Natural killer cell (primary cell): ENCODE data around the gene CACNA1B. TPM values are rescaled to one million over a fixed set of nuclear protein-coding genes. Genes with fewer than 3 reads are reported as not detected.

ENCODE experiments used
- ATAC-seq, 3 donors: fragments of 150-1000 bp in 2 of 3; fragments of 200-7000 bp in 1 of 3; cut with Tn5 transposase; 1 replicate in 1 of 3; 2 replicates in 2 of 3; pipeline ENCODE4 v1.10.0; 2021; ENCODE audit warnings: mild to moderate bottlenecking in 2 of 3, moderate library complexity in 2 of 3
- DNase-seq, 2 donors: peaks; one replicate each; pipeline versions ENCODE4 v3.0.0 to v3.0.0-alpha.2; 2013 to 2021; ENCODE audit warnings: mixed read lengths in 1 of 2
- H3K27ac ChIP-seq: one replicate; pipeline ENCODE4 v1.5.1; 2013; ENCODE audit warnings: mild to moderate bottlenecking, low read length
- H3K27me3 ChIP-seq: one replicate; pipeline ENCODE4 v1.6.1; 2013; ENCODE audit warnings: low read length; ENCODE audit not compliant: control insufficient read depth, insufficient read depth
- H3K36me3 ChIP-seq: one replicate; pipeline ENCODE4 v1.6.1; 2013; ENCODE audit warnings: low read length; ENCODE audit not compliant: control insufficient read depth, insufficient read depth
- H3K4me1 ChIP-seq: one replicate; pipeline ENCODE4 v1.6.1; 2013; ENCODE audit warnings: low read length; ENCODE audit not compliant: control insufficient read depth, insufficient read depth
- H3K4me3 ChIP-seq: one replicate; pipeline ENCODE4 v1.5.1; 2013; ENCODE audit warnings: low read length
- H3K9me3 ChIP-seq: one replicate; pipeline ENCODE4 v1.6.1; 2013; ENCODE audit warnings: low read length; ENCODE audit not compliant: control insufficient read depth, insufficient read depth
- H3K27ac Mint-ChIP-seq, 2 donors: one replicate each; pipeline ENCODE4 v1.8.0; 2022; ENCODE audit warnings: mild to moderate bottlenecking in 2 of 2, mixed read lengths in 2 of 2, moderate library complexity in 1 of 2
- H3K27me3 Mint-ChIP-seq, 2 donors: one replicate each; pipeline ENCODE4 v1.8.0; 2022; ENCODE audit warnings: low read depth in 2 of 2, mixed read lengths in 2 of 2
- H3K36me3 Mint-ChIP-seq: one replicate; pipeline ENCODE4 v1.8.0; 2022; ENCODE audit warnings: mixed read lengths
- H3K4me1 Mint-ChIP-seq, 2 donors: one replicate each; pipeline ENCODE4 v1.8.0; 2022; ENCODE audit warnings: mixed read lengths in 2 of 2
- H3K4me3 Mint-ChIP-seq: one replicate; pipeline ENCODE4 v1.8.0; 2022; ENCODE audit warnings: mild to moderate bottlenecking, moderate library complexity, mixed read lengths
- H3K9me3 Mint-ChIP-seq, 2 donors: one replicate each; pipeline ENCODE4 v1.8.0; 2022; ENCODE audit warnings: mixed read lengths in 2 of 2
- CTCF ChIP-seq: fragments of 200-600 bp; IDR thresholded peaks from one replicate; pipeline ENCODE4 v1.8.0; 2022; ENCODE audit warnings: antibody characterized with exemption
- WGBS: methylation state at CpG from one replicate; pipeline ENCODE4 v1.1.7; 2013; ENCODE audit warnings: missing lambda C conversion rate; ENCODE audit not compliant: insufficient coverage; 5-methylcytosine and 5-hydroxymethylcytosine counted together
- intact Hi-C: fragments of 100-400 bp; cut with micrococcal nuclease; formaldehyde crosslinking; loops from one replicate; pipeline ENCODE4 v1.14.2; 2022
- total RNA-seq, 4 donors: library from RNA; stranded (reverse); fragments of 120-200 nt in 1 of 4; gene quantifications; one replicate each; pipeline versions ENCODE4 v1.2.3 to v1.2.4, GENCODE V29; 2013 to 2022

CACNA1B gene
- total RNA-seq, 3 donors from 2014 or later (not counting 1 experiment from before 2014, with no cell fraction given), result 0.07 TPM; not detected in 2

GRCh38 chr9:137917116-137917515 lies 39.5 kb downstream of the CACNA1B start:
- 87% methylated on average over 8 of the region's 8 CpGs for WGBS
- Histone ChIP-seq H3K27me3 (no peaks in the 10 kb centered on the region), H3K4me1 (no peaks in the 10 kb centered on the region), H3K4me3 (no peak overlapping the region), H3K27ac (no peak overlapping the region), H3K9me3 (no peaks in the 10 kb centered on the region), H3K36me3 (no peaks in the 10 kb centered on the region)
- peaks cover 0 to 19% of the 10 kb centered on the region in 2 donors for H3K27me3 Mint-ChIP-seq
- no peak overlapping the region for H3K27ac Mint-ChIP-seq
- DNase-seq (no peak), ATAC-seq (no peak)
- no peaks in the 10 kb centered on the region for H3K36me3 Mint-ChIP-seq
- no peaks in the 10 kb centered on the region for H3K4me1 Mint-ChIP-seq
- H3K4me3 Mint-ChIP-seq, result no peak overlapping the region
- intact Hi-C loops, result no loop called here
- no peak for TF ChIP-seq CTCF
- no peaks in the 10 kb centered on the region for H3K9me3 Mint-ChIP-seq

- peaks cover 0 to 18% of the 10 kb centered on the region in 2 donors for H3K27me3 Mint-ChIP-seq
- 87% methylated on average over 13 of the region's 13 CpGs for WGBS
These were observed 40.2 kb downstream of the CACNA1B start for GRCh38 chr9:137917795-137918194.

GRCh38 chr9:137918331-137919094 lies 40.9 kb downstream of the CACNA1B start:
- DNase-seq (no peak), ATAC-seq (no peak)
- H3K27me3 ChIP-seq, result no peaks in the 10 kb centered on the region
- no peak overlapping the region for H3K27ac ChIP-seq
- H3K27me3 Mint-ChIP-seq, result peaks cover 0 to 18% of the 10 kb centered on the region in 2 donors
- H3K36me3 Mint-ChIP-seq, result no peaks in the 10 kb centered on the region
- no peak for TF ChIP-seq CTCF
- no peak overlapping the region for H3K27ac Mint-ChIP-seq
- H3K4me1 Mint-ChIP-seq, result no peaks in the 10 kb centered on the region
- 71% methylated on average over 9 of the region's 9 CpGs for WGBS
- H3K4me3 ChIP-seq, result no peak overlapping the region
- intact Hi-C loops, result no loop called here
- H3K9me3 Mint-ChIP-seq, result no peaks in the 10 kb centered on the region
- H3K9me3 ChIP-seq, result no peaks in the 10 kb centered on the region
- no peaks in the 10 kb centered on the region for H3K4me1 ChIP-seq
- no peaks in the 10 kb centered on the region for H3K36me3 ChIP-seq
- H3K4me3 Mint-ChIP-seq, result no peak overlapping the region

More at GRCh38 chr9:137917795-137918194, 40.2 kb downstream of the CACNA1B start:
- Mint-ChIP-seq H3K4me1 (no peaks in the 10 kb centered on the region), H3K36me3 (no peaks in the 10 kb centered on the region), H3K4me3 (no peak overlapping the region), H3K9me3 (no peaks in the 10 kb centered on the region), H3K27ac (no peak overlapping the region)
- no peaks in the 10 kb centered on the region for H3K9me3 ChIP-seq
- H3K4me3 ChIP-seq, result no peak overlapping the region
- H3K4me1 ChIP-seq, result no peaks in the 10 kb centered on the region
- no peak for TF ChIP-seq CTCF
- ATAC-seq, result no peak
- intact Hi-C loops, result no loop called here
- DNase-seq, result no peak
- H3K27ac ChIP-seq, result no peak overlapping the region
- H3K36me3 ChIP-seq, result no peaks in the 10 kb centered on the region
- H3K27me3 ChIP-seq, result no peaks in the 10 kb centered on the region

GRCh38 chr9:137919095-137919465 lies 41.5 kb downstream of the CACNA1B start:
- Mint-ChIP-seq H3K36me3 (no peaks in the 10 kb centered on the region), H3K4me3 (no peak overlapping the region), H3K9me3 (no peaks in the 10 kb centered on the region), H3K27ac (no peak overlapping the region), H3K27me3 (peaks cover 0 to 17% of the 10 kb centered on the region in 2 donors), H3K4me1 (no peaks in the 10 kb centered on the region)
- H3K9me3 ChIP-seq, result no peaks in the 10 kb centered on the region
- no peak overlapping the region for H3K27ac ChIP-seq
- 92% methylated on average over 9 of the region's 9 CpGs for WGBS
- no peak for TF ChIP-seq CTCF
- ATAC-seq, result no peak
- no peaks in the 10 kb centered on the region for H3K27me3 ChIP-seq
- H3K36me3 ChIP-seq, result no peaks in the 10 kb centered on the region
- intact Hi-C loops, result no loop called here
- no peak for DNase-seq
- no peaks in the 10 kb centered on the region for H3K4me1 ChIP-seq
- H3K4me3 ChIP-seq, result no peak overlapping the region
